DMS 273 (cell line): ENCODE results near the gene PLXDC2.
"Not testable (repeated sequence)": the region's sequence is repeated elsewhere in the genome, so short reads cannot be mapped to it uniquely, and the experiment has no call there.

Experiments used
- DNase-seq: peaks from one replicate; lab custom pipeline; 2025; ENCODE audit not compliant: unreplicated experiment; lab: John Stamatoyannopoulos, UW

The PLXDC2 gene

GRCh38 chr10:19971343-19972052, 155.3 kb downstream of the PLXDC2 start:
- no peak for DNase-seq

DNA sequence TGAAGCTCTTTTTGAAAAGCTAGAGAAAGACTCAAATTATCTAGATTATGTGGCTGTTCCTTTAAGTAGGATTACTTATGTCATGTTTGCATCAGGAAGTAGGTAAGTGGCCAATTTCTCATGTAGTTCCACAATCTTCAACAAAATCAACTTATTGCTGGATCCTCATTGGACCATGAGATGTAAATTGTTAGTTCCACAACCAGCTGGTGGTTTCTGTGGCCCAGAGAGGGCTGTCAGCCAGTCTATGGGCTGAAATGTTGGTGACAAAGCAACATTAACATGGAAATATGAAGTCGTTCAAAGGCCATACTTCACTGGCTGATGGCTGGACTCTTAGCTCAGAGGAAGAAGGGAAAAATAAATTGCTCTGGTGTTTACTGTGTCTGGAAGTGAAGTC, 157.9 kb downstream of the PLXDC2 start:
- DNase-seq = no peak

- DNase-seq = no peak
These were observed 158.3 kb downstream of the PLXDC2 start for GRCh38 chr10:19974554-19974953.

DNA sequence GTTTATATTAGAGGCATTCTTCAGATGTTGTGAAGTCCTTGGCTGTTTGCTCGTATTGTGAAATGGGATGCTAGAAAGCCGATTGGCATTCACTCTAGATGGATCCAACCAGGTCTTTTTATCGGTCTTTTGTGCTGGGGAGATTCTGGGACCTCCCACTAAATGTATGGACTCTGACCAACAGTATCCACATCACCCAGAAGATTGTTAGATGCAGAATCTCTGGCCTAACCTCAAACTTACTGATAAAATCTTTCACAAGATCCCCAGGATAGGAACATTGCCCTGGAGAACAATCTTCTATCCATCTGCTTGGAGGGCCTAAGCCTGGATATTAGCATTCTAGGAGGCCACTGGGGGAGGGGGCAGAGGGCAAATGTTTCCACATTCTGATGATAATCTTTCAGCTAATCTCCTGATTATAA, 160.9 kb downstream of the PLXDC2 start:
- no peak for DNase-seq

GRCh38 chr10:19979628-19980027, 163.4 kb downstream of the PLXDC2 start:
- DNase-seq = no peak

DNA sequence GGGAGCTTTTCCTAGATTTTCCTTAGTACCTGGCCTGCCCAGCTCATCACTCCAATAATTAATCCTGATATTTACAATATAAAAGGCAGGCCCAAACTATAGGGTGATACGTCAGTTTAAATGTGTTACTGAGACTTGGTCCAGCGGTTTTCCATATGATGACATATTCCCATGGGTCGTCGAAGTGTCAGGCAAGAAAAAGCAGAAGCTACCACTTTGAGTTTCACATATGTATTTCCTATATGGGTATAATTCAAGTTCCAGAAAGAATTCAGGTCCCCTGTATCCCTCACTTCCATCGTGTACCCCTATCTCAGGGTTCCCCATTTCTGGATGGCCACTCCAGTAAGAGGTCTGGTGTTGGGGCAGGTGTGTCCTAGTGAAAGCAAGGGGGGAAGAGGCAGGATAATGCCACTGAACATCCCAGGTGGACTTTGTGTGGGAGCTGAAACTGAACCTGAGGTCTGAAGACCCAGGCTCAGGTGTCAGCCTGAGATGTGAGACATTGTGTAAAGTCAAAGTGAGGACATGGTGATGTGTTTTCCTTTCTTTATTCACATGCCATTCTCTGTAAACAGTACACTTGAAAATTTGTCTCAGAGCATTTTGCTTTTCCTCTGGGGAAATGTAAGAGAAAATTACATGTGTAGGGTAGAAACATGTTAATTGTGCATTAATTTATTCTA, 167.8 kb downstream of the PLXDC2 start:
- no peak for DNase-seq

- no peak for DNase-seq
These were observed 169.5 kb downstream of the PLXDC2 start for GRCh38 chr10:19985745-19986144.

GRCh38 chr10:19986591-19986990, 170.4 kb downstream of the PLXDC2 start:
- no peak for DNase-seq

GRCh38 chr10:19987931-19988330, 171.7 kb downstream of the PLXDC2 start:
- no peak for DNase-seq

GRCh38 chr10:19993714-19994315, 177.6 kb downstream of the PLXDC2 start:
- DNase-seq = no peak

GRCh38 chr10:19998482-19998881, 182.2 kb downstream of the PLXDC2 start:
- no peak for DNase-seq

GRCh38 chr10:19999431-19999830, 183.2 kb downstream of the PLXDC2 start:
- no peak for DNase-seq

DNA sequence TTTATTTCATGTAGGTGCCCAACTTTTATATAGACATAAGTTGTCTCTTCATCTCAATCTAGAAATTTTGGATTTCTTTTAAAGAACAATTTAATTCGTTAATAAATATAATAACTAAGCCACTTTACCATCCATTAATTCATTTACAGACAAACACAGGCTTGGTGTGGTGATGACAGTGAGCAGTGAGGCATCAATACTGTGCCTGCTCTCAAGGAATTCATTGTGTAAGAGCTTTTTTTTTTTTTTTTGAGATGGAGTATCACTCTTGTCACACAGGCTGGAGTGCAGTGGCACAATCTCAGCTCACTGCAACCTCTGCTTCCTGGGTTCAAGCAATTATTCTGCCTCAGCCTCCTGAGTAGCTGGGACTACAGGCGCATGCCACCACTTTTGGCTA, 185.8 kb downstream of the PLXDC2 start:
- DNase-seq = not testable (repeated sequence)

GRCh38 chr10:20002657-20003056, 186.4 kb downstream of the PLXDC2 start:
- DNase-seq = no peak

DNA sequence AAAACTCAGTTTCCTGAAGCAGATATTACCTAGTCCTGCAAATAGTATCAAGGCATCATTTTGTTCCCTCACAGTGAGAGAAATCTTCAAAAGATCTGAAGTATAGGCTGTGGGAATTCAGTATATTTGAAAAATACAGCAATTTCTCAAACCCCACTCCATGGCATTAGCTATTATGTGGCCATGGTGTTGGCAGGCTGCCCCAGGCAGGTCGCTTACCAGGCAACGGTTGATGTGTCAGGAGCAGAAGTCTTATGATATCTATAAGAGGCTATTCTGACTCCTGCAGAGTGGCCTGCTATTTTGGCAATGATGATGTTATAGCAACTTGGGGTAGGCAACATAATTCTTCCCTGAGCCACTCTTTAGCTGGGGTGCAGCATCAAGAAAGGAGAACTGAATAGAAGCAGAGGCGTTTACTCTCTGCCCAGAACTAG, 187.9 kb downstream of the PLXDC2 start:
- no peak for DNase-seq

GRCh38 chr10:20005638-20006037, 189.4 kb downstream of the PLXDC2 start:
- no peak for DNase-seq

- no peak for DNase-seq
These were observed 190.1 kb downstream of the PLXDC2 start for GRCh38 chr10:20006169-20006870.

GRCh38 chr10:20007426-20007825, 191.2 kb downstream of the PLXDC2 start:
- DNase-seq = no peak

DNA sequence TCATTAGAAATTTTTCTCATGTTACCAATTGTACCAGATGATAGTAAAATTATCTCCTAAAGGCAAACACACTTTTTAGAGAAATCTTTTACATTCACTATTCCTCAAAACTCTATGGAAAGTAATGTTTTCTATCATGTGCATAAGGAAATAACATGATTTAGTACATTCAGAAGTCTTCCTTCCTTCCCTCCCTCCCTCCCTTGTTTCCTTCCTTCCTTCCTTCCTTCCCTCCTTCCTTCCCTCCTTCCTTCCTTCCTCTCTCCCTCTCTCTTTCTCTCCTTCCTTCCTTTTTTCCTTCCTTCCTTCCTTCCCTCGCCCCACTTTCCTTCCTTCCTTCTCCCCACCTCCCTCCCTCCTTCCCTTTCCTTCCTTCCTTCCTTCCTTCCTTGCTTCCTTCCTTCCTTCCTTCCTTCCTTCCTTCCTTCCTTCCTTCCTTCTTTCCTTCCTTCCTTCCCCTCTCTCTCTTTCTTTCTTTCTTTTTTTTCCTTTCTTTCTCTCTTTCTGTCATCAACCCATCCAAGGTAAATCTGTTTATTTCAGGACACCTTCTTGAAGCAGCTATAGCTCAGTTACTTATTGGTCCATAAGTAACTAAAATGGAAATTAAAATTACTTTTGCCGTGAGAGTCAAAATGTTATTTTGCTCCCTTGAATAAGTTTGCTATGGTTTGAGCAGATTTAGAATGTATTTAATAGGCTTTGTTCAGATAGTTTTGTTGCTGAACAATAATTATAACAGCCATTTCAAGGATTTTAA, 197.9 kb downstream of the PLXDC2 start:
- no peak for DNase-seq

DNA sequence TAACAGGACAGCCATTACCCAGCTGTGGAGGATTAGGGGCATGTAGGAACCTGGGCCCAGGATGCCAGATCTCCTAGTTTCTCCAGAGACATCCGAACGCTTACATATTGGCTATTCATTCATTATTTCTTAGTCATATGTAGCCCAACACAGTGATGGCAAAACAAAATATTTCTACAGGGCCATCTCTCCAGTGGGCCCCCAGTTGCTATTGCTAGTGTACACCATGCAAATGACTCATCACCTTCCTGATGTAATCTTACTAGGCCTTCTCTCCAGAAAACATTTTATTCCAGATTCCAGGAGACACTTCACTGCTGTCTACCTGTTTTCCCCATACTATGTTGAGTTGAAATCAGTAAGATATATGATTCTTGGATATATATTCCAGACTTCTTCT, 201.7 kb downstream of the PLXDC2 start:
- DNase-seq = no peak

- no peak for DNase-seq
These were observed 204.4 kb downstream of the PLXDC2 start for GRCh38 chr10:20020677-20021076.
